Right hindlimb (tissue), 1 donor: Measurements from ENCODE around the gene CNGA1.
A peak's percentile ranks its signal among the peaks of the same experiment; 100 is the strongest.

Experiments
- DNase-seq: peaks from one replicate; pipeline ENCODE4 v3.0.0-alpha.2; 2018

CNGA1 gene

GRCh38 chr4:48016141-48017107 lies at the start of gene CNGA1, which contains the start of gene NIPAL1:
CNGA1 (minus strand) TSS chr4:48016681; CDS start chr4:47952689, 63,992 bp downstream.
NIPAL1 (plus strand) TSS chr4:48016772; CDS start chr4:48016840, 68 bp downstream.
- DNase-seq, result peak; percentile 81

GRCh38 chr4:48065587-48066052 lies 49.1 kb upstream of the CNGA1 start:
- DNase-seq, result no peak

- no peak for DNase-seq
These were observed 47.9 kb upstream of the CNGA1 start for GRCh38 chr4:48064349-48064748.

GRCh38 chr4:48058617-48059530 lies 42.4 kb upstream of the CNGA1 start:
- no peak for DNase-seq

- no peak for DNase-seq
These were observed 34.6 kb upstream of the CNGA1 start for GRCh38 chr4:48051078-48051477.

- no peak for DNase-seq
These were observed 33.0 kb upstream of the CNGA1 start for GRCh38 chr4:48049483-48049882.

- DNase-seq, result no peak
These were observed 31.4 kb upstream of the CNGA1 start for GRCh38 chr4:48047896-48048295.

- DNase-seq, result no peak
These were observed 31.0 kb upstream of the CNGA1 start for GRCh38 chr4:48047421-48047844.

- DNase-seq, result no peak
These were observed 29.6 kb upstream of the CNGA1 start for GRCh38 chr4:48046059-48046458.

- DNase-seq, result no peak
These were observed 27.8 kb upstream of the CNGA1 start for GRCh38 chr4:48044298-48044697.

GRCh38 chr4:48043504-48043903 lies 27.0 kb upstream of the CNGA1 start:
- DNase-seq, result no peak

- DNase-seq, result no peak
These were observed 26.5 kb upstream of the CNGA1 start for GRCh38 chr4:48042979-48043461.

- no peak for DNase-seq
These were observed 25.2 kb upstream of the CNGA1 start for GRCh38 chr4:48041535-48042137.

GRCh38 chr4:48039561-48039960 lies 23.1 kb upstream of the CNGA1 start:
- DNase-seq, result no peak

- DNase-seq, result no peak
These were observed 22.2 kb upstream of the CNGA1 start for GRCh38 chr4:48038666-48039065.

- no peak for DNase-seq
These were observed 20.6 kb upstream of the CNGA1 start for GRCh38 chr4:48037117-48037462.

GRCh38 chr4:48035952-48036351 lies 19.5 kb upstream of the CNGA1 start:
- no peak for DNase-seq

- DNase-seq, result no peak
These were observed 17.4 kb upstream of the CNGA1 start for GRCh38 chr4:48033825-48034413.

GRCh38 chr4:48033412-48033811 lies 16.9 kb upstream of the CNGA1 start:
- no peak for DNase-seq

GRCh38 chr4:48032721-48033120 lies 16.2 kb upstream of the CNGA1 start:
- DNase-seq, result no peak

GRCh38 chr4:48031802-48032525 lies 15.5 kb upstream of the CNGA1 start:
- DNase-seq, result no peak

GRCh38 chr4:48030470-48030869 lies 14.0 kb upstream of the CNGA1 start:
- DNase-seq, result no peak
